Smooth muscle cell (in vitro differentiated cells): Measurements from ENCODE around the gene IDUA. TPM values are rescaled to one million over a fixed set of nuclear protein-coding genes. Genes with fewer than 3 reads are reported as not detected.
"Not testable (repeated sequence)": the region's sequence is repeated elsewhere in the genome, so short reads cannot be mapped to it uniquely, and the experiment has no call there.

ENCODE experiments used
- DNase-seq: peaks from one replicate; lab custom pipeline; 2025; ENCODE audit not compliant: unreplicated experiment; lab: John Stamatoyannopoulos, UW
- H2AFZ ChIP-seq: fragments of 200-600 bp; sonication (generic); 2 replicates; pipeline ENCODE4 v1.6.0; 2016; ENCODE audit warnings: antibody characterized with exemption, low read depth, mild to moderate bottlenecking
- H3F3A ChIP-seq: fragments of 200-600 bp; sonication (generic); 2 replicates; pipeline ENCODE4 v1.6.0; 2017; ENCODE audit warnings: antibody characterized with exemption, low read depth
- H3K27ac ChIP-seq: fragments of 200-600 bp; sonication (generic); 2 replicates; pipeline ENCODE4 v1.5.1; 2016; ENCODE audit warnings: low read depth, mild to moderate bottlenecking
- H3K27me3 ChIP-seq: fragments of 200-600 bp; sonication (generic); 2 replicates; pipeline ENCODE4 v1.6.1; 2016; ENCODE audit warnings: low read depth, mild to moderate bottlenecking
- H3K36me3 ChIP-seq: fragments of 200-600 bp; sonication (generic); 2 replicates; pipeline ENCODE4 v1.5.1; 2016; ENCODE audit warnings: low read depth
- H3K4me1 ChIP-seq: fragments of 200-600 bp; sonication (generic); 2 replicates; pipeline ENCODE4 v1.5.1; 2016; ENCODE audit warnings: low read depth
- H3K4me2 ChIP-seq: fragments of 200-600 bp; sonication (generic); 2 replicates; pipeline ENCODE4 v1.6.0; 2016; ENCODE audit warnings: mild to moderate bottlenecking
- H3K4me3 ChIP-seq: fragments of 200-600 bp; sonication (generic); 2 replicates; pipeline ENCODE4 v1.5.1; 2016; ENCODE audit warnings: mild to moderate bottlenecking
- H3K79me2 ChIP-seq: fragments of 200-600 bp; sonication (generic); 2 replicates; pipeline ENCODE4 v1.6.0; 2016; ENCODE audit warnings: low read depth, mild to moderate bottlenecking
- H3K9ac ChIP-seq: fragments of 200-600 bp; sonication (generic); 2 replicates; pipeline ENCODE4 v1.6.0; 2016; ENCODE audit warnings: low read depth
- H3K9me3 ChIP-seq: fragments of 200-600 bp; sonication (generic); replicated peaks from 2 replicates; pipeline ENCODE4 v1.5.1; 2016; ENCODE audit warnings: low read depth
- H4K20me1 ChIP-seq: fragments of 200-600 bp; sonication (generic); 2 replicates; pipeline ENCODE4 v1.6.0; 2016; ENCODE audit warnings: low read depth
- WGBS: methylation state at CpG from one replicate; pipeline ENCODE4 v1.1.7; 2016; ENCODE audit warnings: low lambda C conversion rate; 5-methylcytosine and 5-hydroxymethylcytosine counted together
- polyA plus RNA-seq: library from polyadenylated mRNA; unstranded; fragments of >200 nt; fragmentation: Nextera tagmentation; extraction: Ambion mirVana; gene quantifications from 2 replicates; pipeline ENCODE4 v1.2.1, GENCODE V29; 2016
- total RNA-seq: library from RNA; depleted of rRNA; stranded (reverse); fragments of >200 nt; gene quantifications from 2 replicates; pipeline ENCODE4 v1.2.3, GENCODE V29; 2014
- TF ChIP-seq, protein P1 (sequence below): fragments of 200-600 bp; sonication (generic); IDR thresholded peaks from 2 replicates; pipeline ENCODE4 v1.5.1; 2017; ENCODE audit warnings: borderline replicate concordance, mild to moderate bottlenecking, antibody characterized with exemption; ENCODE audit not compliant: insufficient read depth, poor library complexity, severe bottlenecking

IDUA gene
- total and polyA plus RNA-seq, 2 experiments from 2014 or later: 6.3 to 49.9 TPM

DNA sequence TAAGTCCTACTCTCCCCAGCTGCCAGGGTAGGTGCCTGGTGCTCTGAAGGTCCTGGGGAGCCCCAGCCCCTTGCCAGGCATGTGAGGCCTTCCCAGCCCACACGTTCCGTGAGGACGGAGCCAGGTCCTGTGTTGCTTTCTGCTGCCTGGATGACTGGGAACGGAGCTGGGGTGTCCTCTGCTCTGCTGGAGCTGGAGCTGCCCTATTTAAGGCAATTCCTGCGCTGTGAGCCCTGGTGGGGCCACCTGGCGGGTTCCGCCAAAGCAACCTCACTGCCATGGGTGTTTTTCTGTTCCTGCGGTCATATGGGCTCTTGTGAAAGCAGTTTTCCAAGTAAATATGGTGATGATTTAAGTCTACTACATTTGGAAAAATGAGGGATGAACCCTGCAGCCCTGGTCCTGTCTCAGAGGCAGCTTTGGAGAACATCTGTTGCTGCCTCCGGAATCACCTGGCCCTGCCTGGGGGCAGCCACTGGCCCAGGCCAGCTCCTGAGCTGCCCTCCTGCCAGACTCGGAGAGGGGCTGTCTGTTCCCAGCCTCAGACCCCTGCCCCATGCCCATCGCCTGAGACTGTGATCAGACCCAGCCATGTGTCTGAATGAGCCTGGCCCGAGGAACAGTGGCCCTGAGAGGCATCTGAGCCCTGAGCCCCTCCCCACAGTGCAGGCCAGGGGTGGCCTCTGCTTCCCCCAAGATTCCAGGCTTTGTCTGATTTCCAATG lies 57.8 kb downstream of the IDUA start:
- H3K9me3 ChIP-seq: no peaks in the 10 kb centered on the region
- H3K9ac ChIP-seq: peak overlapping the region; percentile 81
- H3F3A ChIP-seq: no peaks in the 10 kb centered on the region
- H3K27ac ChIP-seq: peak overlapping the region; percentile 92
- no peaks in the 10 kb centered on the region for H3K27me3 ChIP-seq
- no peak overlapping the region for H3K4me3 ChIP-seq
- no peaks in the 10 kb centered on the region for H3K79me2 ChIP-seq
- DNase-seq: no peak
- no peaks in the 10 kb centered on the region for H3K36me3 ChIP-seq
- H2AFZ ChIP-seq: peak overlapping the region; percentile 31
- H3K4me2 ChIP-seq: peak overlapping the region; percentile 81
- 79% methylated on average over 12 of the region's 12 CpGs for WGBS
- TF ChIP-seq, protein P1, sequence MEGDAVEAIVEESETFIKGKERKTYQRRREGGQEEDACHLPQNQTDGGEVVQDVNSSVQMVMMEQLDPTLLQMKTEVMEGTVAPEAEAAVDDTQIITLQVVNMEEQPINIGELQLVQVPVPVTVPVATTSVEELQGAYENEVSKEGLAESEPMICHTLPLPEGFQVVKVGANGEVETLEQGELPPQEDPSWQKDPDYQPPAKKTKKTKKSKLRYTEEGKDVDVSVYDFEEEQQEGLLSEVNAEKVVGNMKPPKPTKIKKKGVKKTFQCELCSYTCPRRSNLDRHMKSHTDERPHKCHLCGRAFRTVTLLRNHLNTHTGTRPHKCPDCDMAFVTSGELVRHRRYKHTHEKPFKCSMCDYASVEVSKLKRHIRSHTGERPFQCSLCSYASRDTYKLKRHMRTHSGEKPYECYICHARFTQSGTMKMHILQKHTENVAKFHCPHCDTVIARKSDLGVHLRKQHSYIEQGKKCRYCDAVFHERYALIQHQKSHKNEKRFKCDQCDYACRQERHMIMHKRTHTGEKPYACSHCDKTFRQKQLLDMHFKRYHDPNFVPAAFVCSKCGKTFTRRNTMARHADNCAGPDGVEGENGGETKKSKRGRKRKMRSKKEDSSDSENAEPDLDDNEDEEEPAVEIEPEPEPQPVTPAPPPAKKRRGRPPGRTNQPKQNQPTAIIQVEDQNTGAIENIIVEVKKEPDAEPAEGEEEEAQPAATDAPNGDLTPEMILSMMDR: no peak
- H3K4me1 ChIP-seq: peaks cover 17% of the 10 kb centered on the region
- no peaks in the 10 kb centered on the region for H4K20me1 ChIP-seq

GRCh38 chr4:1045193-1045594 lies 58.4 kb downstream of the IDUA start:
- H3K79me2 ChIP-seq: no peaks in the 10 kb centered on the region
- H3K36me3 ChIP-seq: no peaks in the 10 kb centered on the region
- DNase-seq: no peak
- H4K20me1 ChIP-seq: no peaks in the 10 kb centered on the region
- no peak overlapping the region for H2AFZ ChIP-seq
- TF ChIP-seq, protein P1: no peak
- no peak overlapping the region for H3K27ac ChIP-seq
- H3K4me2 ChIP-seq: no peak overlapping the region
- no peaks in the 10 kb centered on the region for H3K9me3 ChIP-seq
- H3F3A ChIP-seq: no peaks in the 10 kb centered on the region
- 95% methylated on average over 14 of the region's 14 CpGs for WGBS
- no peak overlapping the region for H3K4me3 ChIP-seq
- H3K27me3 ChIP-seq: no peaks in the 10 kb centered on the region
- H3K9ac ChIP-seq: no peak overlapping the region
- H3K4me1 ChIP-seq: peaks cover 16% of the 10 kb centered on the region

DNA sequence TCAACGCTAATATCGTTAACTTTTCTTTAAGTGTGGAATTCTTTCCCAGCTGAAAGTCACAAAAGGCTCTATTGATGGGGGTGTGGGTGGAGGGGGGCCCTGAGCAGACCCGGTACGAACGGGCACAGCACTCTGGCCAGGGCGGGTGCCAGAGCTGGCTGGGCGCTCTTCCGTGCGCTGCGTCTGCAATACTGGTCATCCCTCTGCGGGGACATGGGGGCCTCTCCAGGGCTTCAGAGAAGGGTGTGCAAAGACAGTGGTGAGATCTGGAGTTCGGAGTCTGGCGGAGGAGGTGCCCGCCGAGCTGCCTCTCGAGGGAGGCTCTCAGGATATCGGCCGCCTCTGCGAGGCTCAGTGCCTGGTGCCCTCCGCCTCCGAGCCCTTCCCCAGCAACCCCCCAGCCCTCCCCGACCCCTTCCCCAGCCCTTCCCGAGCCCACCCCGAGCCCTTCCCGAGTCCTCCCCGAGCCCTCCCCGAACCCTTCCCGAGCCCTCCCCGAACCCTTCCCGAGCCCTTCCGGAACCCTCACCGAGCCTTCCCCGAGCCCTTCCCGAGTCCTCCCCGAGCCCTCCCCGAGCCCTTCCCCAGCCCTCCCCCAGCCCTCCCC lies 58.9 kb downstream of the IDUA start:
- Histone ChIP-seq H3K4me3 (no peak overlapping the region), H3K27ac (no peak overlapping the region), H3K4me2 (no peak overlapping the region), H3K4me1 (peaks cover 16% of the 10 kb centered on the region), H3K27me3 (no peaks in the 10 kb centered on the region), H3K9me3 (no peaks in the 10 kb centered on the region), H4K20me1 (no peaks in the 10 kb centered on the region), H3F3A (no peaks in the 10 kb centered on the region), H3K9ac (no peak overlapping the region), H2AFZ (no peak overlapping the region), H3K36me3 (no peaks in the 10 kb centered on the region), H3K79me2 (no peaks in the 10 kb centered on the region)
- 95% methylated on average over 19 of the region's 36 CpGs for WGBS
- TF ChIP-seq, protein P1: no peak
- DNase-seq: no peak

DNA sequence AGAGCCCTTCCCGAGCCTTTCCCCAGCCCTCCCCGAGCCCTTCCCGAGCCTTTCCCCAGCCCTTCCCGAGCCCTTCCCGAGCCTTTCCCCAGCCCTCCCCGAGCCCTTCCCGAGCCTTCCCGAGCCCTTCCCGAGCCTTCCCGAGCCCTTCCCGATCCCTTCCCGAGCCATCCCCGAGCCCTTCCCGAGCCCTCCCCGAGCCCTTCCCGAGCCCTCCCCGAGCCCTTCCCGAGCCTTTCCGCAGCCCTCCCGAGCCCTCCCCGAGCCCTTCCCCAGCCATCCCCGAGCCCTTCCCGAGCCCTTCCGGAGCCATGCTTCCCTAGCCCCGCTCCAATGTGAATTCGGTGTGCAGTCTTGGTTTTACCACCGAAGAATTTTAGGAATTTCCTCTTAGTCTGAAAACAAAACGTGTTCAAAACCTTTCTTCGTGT lies 59.8 kb downstream of the IDUA start:
- 14% methylated on average over 16 of the region's 29 CpGs for WGBS
- H3F3A ChIP-seq, H2AFZ ChIP-seq, H3K36me3 ChIP-seq, H3K9me3 ChIP-seq, H3K27ac ChIP-seq, H4K20me1 ChIP-seq, H3K4me2 ChIP-seq, H3K4me3 ChIP-seq, H3K79me2 ChIP-seq, H3K9ac ChIP-seq, H3K27me3 ChIP-seq: not testable (repeated sequence)
- peaks cover 11% of the 10 kb centered on the region for H3K4me1 ChIP-seq
- DNase-seq: peak; percentile 67
